Islet precursor cell (in vitro differentiated cells): Measurements from ENCODE around the gene ZFP28.

ENCODE experiments used
- DNase-seq: peaks from one replicate; pipeline ENCODE4 v3.0.0-alpha.2; 2018

ZFP28 gene

DNA sequence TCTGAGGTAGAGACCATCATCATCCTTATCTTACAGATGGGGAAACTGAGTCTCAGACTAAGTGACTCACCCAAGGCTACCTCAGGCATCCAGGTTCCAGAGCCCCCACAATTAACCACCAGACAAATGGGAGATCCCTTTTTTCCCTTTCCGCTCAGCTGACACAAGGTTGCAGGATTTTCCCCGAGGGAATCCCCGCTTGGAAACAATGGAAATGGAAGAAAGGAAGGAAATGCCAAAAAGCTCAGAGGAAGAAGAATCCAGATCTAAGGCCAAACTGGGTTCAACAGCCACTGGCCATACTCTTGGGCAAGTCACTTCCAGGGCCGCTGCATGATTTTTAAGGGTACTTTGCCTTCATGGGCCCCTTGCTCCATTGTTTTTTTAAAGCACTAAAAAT, 57.9 kb downstream of the ZFP28 start:
- DNase-seq, result no peak

DNA sequence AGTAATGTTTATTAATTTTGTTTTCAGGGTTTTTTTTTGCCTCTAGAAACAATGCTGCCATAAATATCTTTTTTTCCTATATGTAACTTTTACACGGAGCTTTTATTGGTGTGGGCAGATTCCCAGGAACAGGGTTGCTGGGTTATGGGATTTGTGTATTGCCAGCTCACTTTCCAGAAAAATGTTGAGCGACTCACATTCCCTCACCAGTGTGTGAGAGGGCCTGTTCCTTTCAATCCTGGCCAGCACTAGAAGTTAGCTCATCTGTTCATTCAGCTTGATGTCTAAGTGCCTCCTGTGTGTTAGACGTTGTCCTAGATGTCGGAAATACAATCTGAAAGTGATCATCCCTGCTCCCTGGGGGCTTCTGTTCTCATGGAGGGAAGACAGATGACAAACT, 58.9 kb downstream of the ZFP28 start:
- DNase-seq, result no peak

DNA sequence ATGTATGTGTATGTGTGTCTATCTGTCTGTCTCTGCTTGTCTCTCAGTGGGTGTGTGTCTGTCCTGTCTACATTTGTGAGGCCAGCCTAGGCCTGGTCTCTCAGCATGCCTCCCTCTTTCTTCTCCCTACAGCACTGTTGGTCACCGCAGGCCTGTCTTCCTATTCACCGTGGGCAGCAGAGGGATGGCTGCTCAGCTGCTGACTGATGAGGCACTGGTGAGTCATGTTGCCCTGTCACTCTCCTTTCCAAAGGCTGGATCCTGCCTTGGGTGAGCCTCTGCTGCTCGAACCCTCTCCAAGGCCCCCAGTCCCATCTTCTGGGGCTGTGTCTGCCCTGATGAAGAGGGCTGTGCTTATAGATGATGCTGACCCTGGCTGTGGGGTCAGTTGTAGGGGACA, 62.6 kb downstream of the ZFP28 start:
- no peak for DNase-seq

GRCh38 chr19:56603829-56604228, 65.1 kb downstream of the ZFP28 start:
- no peak for DNase-seq
